ENCODE results near the gene NUP85.
A peak's percentile ranks its signal among the peaks of the same experiment; 100 is the strongest.
"Not testable (repeated sequence)": the region's sequence is repeated elsewhere in the genome, so short reads cannot be mapped to it uniquely, and the experiment has no call there.

Gene NUP85

DNA sequence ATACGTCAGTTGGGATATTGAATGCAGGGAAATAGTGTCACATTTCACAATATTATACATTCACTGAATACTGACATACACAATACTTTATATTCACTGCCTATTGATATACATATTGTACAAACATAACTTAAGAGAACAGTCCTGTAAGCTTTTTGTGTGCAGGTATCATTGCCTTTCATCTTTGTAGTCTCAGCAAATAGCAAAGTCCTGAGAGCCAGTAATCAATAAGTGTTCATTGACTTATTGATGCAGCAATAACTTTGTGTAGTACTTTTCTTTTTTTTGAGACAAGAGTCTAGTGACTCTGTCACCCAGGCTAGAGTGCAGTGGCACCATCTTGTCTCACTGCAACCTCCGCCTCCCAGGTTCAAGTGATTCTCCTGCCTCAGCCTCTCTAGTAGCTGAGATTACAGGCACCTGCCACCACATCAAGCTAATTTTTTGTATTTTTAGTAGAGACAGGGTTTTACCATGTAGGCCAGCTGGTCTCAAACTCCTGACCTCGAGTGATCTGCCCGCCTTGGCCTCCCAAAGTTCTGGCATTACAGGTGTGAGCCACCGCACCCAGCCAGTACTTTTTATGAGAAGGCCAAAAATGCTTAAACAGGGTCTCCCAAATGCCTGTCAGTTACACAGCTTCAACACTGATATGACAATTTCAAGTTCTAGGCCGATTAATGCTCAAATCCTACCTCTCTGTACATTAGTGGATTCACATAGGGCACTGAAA, 5.4 kb upstream of the NUP85 start:
- DNase-seq (ENCODE audit: low read depth in 2 of 2): no peak

DNA sequence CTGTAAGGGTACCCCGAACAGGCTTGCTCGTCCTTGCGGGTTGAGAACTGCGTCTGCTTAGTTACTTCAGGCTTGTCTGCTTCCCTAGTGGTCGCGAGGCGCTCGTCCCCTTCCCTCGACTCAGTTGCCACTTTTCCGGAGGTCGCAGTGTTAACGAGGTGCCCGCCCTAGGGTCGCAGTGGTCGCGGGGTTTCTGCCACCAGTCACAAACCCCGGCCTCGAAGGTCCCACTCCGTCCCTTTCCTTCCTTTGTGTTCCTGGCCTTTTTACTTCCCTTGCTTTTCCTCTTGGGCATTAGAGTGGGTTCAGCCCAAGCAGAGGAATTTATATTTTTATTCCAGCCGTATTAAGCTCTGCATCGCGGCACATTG, 299 bp downstream of the NUP85 start:
- DNase-seq (ENCODE audit: low read depth in 2 of 2): no peak

DNA sequence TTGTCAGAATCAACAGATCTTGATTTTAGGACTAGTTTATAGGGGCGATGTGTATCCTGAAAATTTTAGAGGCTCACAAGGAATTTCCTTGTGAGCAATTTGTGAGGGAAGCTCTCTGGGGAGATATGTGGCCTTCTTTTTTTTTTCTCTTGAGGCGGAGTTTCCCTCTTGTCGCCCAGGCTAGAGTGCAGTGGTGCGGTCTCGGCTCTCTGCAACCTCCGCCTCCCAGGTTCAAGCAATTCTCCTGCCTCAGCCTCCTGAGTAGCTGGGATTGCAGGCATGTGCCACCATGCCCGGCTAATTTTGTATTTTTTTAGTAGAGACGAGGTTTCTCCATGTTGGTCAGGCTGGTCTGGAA, 1.6 kb downstream of the NUP85 start:
- not testable (repeated sequence) for DNase-seq (ENCODE audit: low read depth in 2 of 2)

DNA sequence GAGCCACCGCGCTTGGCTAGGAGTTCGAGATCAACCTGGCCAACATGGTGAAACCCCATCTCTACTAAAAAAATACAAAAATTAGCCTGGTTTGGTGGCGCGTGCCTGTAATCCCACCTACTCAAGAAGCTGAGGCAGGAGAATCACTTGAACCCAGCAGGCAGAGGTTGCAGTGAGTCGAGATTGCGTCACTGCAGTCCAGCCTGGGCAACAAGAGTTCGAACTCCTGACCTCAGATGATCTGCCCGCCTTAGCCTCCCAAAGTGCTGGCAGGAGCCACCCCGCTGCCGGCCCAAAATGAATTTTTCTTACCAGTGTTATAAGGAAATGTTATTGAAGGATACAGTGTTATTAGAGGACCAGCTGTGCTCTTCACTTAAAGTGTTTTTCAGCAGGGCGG, 2.3 kb downstream of the NUP85 start:
- no peak for DNase-seq (ENCODE audit: low read depth in 2 of 2)

DNA sequence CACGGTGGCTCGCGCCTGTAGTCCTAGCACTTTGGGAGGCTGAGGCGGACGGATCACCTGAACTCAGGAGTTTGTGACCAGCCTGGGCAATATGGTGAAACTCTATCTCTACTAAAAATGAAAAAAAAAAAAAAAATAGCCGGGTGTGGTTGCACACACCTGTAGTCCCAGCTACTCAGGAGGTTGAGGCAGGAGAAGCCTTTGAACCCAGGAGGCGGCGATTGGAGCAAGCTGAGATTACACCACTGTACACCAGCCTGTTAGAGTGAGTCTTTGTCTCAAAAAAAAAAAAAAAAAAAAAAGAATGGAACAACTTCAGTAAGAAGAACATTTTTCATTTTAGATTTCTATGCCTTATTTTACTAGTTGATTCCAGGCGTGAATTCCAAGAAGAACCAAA, 2.7 kb downstream of the NUP85 start:
- no peak for DNase-seq (ENCODE audit: low read depth in 2 of 2)

DNA sequence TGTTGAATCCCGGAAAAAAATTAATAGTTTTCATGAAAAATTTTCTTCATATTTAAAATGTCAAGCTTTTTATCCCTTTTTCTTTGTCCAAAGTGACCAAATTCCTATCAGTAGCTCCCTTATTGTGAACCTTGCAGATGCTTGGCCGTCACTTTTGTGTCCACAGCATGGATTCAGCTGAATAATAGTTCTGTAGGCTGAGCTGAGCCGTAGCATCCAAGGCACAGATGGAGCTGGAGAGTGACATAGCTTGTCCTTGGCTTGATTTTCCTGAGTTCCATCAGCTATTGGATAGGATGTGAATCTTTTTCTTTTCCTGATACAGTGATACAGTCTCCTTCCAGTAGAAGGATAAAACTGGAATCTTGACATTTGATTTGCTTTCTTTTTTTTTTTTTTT, 3.6 kb downstream of the NUP85 start:
- DNase-seq (ENCODE audit: low read depth in 2 of 2): no peak

DNA sequence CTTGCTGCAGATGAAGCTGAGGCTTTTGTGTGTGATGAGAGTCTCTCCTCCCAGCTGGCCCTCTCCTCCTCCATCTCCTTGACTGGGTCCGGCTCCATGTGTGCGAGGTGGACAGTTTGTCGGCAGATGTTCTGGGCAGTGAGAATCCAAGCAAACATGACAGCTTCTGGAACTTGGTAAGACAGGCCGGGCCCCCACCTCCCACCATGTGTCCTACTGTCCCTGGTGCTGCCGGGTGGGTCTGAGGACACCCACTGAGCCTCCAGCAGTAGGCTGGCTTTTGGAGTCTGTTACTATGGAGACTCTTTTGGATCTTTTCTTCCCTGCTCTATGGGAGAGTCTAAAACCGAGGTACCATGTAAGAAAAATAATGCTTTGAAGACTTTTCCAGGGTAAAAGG, 12.7 kb downstream of the NUP85 start:
- no peak for DNase-seq (ENCODE audit: low read depth in 2 of 2)

DNA sequence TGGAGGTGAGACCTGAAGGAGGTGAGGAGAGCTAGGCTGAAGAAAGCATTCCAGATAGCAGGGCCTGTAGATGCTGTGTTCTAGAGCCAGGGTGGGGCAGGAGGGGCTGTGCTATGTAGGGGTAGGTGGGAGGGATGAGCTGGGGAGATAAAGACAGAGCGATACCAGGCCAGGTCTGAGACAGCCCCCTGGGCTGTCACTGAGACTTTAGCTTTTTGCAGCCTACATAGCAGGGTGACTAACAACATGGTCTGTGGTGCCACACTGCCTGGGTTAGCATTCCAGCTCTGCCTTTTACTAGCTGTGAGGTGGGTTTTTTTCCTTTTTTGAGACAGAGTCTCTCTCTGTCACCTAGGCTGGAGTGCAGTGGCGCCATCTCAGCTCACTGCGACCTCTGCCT, 14.3 kb downstream of the NUP85 start:
- DNase-seq (ENCODE audit: low read depth in 2 of 2): no peak

DNA sequence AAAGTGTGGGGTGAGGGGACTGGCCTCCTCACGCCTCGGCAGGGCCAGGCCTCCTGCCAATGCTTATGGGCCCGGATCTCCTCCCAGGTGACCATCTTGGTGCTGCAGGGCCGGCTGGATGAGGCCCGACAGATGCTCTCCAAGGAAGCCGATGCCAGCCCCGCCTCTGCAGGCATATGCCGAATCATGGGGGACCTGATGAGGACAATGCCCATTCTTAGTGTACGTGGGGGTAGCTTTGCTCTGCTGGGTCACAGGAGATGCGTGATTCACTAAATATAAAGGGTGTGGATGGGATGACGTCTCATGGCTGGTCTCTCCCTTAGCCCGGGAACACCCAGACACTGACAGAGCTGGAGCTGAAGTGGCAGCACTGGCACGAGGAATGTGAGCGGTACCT, 19.5 kb downstream of the NUP85 start:
- DNase-seq (ENCODE audit: low read depth in 2 of 2): no peak

DNA sequence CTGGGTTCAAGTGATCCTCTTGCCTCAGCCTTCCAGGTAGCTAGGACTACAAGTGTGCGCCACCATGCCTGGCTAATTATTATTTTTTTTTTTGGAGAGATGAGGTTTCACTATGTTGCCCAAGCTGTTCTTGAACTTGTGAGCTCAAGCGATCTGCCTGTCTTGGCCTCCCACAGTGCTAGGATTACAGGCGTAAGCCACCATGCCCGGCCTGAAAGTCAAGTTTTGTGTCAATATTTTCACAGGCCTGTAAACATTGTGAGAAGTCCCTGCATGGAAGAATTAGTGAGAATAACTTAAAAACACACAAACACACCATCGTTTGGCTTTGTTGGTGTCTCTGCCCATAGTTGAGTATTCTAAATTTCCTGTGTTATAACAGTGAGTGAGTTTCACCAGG, 22.2 kb downstream of the NUP85 start:
- DNase-seq (ENCODE audit: low read depth in 2 of 2): no peak

DNA sequence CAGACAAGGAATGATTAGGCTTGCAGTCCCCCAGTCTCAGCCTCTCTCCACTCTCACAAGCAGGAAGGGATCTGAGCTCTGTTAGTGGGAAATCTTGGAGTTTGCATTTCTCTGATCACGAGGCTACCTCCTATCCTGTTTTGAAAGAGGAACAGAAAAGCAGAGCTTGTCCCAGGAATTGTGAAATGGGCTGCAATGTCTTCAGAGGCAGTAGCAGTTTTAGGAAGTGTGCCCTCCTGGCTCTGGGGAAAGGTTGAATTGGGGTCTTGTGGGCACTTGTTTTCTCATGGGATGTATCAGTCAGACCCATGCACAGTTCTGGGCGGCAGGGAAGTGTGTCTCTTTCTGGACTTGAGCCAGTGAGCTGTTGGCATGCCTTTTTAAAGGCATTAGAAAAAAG, 22.8 kb downstream of the NUP85 start:
- no peak for DNase-seq (ENCODE audit: low read depth in 2 of 2)

DNA sequence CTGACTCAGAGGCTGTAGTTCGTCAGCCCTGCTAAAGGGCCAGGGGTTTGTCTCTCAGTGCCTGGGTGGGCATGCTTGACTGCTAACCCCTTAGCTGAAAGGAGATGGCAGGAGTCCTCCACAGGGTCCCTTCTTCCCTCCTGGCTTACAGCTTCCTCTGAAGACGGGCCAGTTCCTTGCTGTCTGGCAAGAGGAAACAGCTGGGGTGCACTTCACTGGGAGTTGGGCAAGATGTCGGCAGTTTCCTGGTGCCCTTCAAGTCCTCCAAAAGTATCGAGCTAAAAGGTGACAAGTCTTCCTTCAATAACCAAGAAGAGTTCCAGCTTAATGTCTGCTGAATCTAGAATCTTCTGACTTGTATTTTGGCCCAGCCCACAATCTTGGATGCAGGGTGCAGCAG, 23.4 kb downstream of the NUP85 start:
- DNase-seq (ENCODE audit: low read depth in 2 of 2): no peak

DNA sequence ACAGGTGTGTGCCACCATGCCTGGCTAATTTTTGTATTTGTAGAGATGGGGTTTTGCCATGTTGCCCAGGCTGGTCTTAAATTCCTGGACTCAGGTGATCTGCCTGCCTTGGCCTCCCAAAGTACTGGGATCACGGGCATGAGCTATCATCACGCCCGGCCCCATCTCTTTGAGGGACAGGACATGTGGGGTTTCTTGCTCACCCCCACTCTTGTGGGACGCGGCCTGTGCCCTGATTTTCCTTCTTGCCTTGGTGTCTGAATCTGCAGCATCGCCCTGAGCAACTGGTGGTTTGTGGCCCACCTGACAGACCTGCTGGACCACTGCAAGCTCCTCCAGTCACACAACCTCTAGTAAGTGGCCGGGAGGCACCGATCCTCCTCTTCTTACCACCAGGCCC, 25.6 kb downstream of the NUP85 start:
- no peak for DNase-seq (ENCODE audit: low read depth in 2 of 2)

DNA sequence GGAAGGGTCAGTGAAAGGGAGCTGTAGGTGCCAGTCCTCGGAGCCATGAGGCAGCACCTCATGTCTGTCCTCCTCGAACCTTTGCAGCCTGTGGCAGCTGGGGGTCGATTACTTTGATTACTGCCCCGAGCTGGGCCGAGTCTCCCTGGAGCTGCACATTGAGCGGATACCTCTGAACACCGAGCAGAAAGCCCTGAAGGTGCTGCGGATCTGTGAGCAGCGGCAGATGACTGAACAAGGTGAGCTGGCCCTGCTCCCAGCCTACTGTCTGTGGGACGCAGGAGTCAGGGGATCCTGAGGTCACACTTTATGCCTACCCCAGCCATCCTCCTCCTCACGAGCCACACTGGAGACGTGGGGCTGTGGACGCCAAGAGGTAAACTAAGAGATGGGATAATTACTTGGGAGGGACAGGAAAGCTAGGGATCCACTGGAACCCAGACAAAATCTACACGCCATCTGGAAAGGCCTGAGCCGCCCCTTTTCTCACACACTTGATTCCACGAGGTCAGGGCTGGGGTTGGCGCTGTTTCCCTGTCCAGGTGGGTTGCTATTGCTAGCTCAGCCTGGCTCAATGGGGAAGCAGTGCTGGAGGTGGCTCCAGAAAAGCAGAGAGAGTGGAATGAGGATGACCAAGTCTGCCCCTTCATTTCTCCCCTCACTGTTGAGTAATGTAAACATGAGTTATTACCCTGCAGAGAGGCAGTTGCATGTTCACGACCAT, 26.4 kb downstream of the NUP85 start:
- DNase-seq (ENCODE audit: low read depth in 2 of 2): no peak

DNA sequence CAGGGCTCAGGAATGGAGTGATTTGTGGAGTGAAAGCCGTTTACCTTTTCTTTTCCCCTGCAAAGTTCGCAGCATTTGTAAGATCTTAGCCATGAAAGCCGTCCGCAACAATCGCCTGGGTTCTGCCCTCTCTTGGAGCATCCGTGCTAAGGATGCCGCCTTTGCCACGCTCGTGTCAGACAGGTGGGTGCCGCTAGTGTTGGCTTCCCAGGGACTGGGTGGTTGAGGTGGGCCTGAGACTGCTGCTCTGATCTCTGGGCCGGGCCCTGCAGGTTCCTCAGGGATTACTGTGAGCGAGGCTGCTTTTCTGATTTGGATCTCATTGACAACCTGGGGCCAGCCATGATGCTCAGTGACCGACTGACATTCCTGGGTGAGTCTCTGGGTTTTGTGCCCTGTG, 27.3 kb downstream of the NUP85 start:
- no peak for DNase-seq (ENCODE audit: low read depth in 2 of 2)

DNA sequence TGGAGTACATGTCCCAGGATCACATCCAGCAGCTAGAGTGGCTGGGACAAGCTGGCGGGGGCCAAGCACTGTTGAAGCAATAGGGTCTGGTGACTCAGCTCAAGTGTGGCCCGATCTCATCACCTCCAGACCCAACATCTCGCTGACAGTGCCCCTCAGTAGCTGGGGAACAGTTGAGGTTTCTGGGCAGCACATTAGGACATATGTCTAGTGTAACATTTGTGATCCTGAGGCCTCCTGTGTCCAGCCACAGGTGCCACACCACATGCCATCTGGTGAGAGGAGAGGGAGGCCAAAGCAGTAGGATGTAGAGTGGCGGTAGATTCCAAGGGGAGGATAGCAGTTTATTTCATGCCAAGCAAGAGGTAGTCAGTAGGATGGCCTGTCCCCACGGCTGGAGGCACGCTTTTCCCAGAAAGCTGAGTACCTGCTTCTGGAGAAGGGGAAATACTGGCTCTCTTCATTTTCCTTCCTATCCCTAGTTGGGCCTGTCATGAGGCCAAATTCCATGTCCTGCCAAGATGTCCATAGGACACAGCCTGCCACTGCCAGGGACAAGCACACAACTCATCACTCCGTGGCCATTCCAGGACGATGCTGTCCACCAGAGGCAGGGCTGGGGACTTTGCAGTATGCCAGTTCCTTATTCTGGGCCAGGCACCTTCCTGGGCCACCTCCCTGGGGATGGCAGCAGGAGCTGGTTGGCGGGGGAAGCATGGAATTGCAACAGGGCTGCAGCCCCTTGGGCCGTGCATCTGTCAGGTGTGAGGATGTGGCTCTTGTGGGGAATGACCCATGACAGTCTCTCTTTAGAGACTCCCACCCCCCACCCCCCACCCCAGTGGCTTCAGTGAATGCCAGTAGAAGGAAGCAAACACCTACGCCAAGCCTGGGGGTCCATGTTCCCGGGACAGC, 31.9 kb downstream of the NUP85 start:
- DNase-seq (ENCODE audit: low read depth in 2 of 2): no peak

DNA sequence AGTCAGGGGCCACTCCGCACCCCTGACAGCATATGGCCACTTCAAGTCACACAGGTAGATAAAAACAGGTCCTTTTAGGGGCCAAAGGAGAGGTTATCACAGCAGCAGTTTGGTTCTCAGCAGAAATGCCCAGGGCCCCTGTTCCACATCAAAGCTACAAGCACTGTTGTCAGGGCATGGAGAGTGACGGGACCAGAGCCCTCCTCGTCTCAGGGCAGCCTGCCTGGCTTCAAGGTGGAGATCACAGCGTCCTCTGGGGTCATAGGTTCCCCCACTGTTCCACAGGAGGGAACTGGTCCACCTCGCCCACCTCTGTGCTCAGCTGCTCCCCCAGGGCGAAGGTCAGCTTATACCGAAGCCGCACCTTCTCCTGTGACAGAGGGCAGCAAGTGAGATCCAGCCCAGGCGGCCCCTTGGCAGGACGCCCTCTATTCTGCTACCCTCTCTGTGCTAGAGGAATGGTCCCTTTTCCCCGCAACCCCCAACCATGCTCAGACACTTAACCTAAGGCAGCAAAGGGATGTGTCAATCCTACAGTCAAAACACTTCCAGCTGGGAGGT, 32.6 kb downstream of the NUP85 start:
- no peak for DNase-seq (ENCODE audit: low read depth in 2 of 2)

DNA sequence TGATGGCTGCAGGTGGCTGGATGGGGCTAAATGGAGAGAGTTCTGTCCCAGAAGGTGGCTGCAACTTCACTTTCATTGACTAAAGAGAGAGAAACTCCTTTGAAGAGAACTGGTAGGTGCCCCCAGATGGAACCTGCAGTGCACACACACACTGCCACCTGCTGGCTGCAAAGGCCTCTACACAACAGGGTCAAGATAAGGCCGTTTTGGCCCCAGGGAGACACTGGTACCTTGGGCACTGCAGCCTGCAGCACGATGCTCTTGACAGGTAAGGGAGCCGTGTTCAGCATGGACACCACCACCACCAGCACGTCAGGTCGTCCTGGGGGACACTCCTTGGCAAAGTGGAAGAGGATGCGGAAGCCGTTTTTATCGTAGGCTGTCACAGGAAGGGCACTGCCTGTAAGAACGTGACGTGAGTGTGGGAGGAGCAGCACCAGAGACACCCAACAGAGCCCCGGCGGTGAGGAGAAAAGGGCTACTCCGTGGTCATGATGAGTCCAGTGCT, 33.3 kb downstream of the NUP85 start:
- DNase-seq (ENCODE audit: low read depth in 2 of 2): peak in 1 of 2 donors; percentile 36

DNA sequence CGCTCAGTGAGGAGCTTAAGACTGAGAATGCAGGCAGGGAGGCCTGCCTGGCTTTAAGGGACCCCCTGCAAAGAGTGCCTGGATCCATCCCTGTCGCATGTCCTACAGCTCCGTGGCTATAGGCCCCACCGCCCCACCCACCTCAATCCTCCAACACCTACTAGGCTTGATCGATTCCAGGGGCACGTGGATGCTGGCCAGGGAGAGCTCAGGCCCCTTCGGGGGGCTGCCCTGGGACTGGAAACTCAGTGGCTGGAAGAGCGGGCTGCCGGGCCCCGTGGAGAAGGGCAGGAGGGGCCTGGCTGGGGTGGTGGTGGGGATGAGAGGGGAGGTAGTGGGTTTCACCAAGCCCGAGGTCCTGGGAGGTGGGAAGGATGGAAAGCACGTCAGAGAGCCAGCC, 33.7 kb downstream of the NUP85 start:
- DNase-seq (ENCODE audit: low read depth in 2 of 2): no peak

DNA sequence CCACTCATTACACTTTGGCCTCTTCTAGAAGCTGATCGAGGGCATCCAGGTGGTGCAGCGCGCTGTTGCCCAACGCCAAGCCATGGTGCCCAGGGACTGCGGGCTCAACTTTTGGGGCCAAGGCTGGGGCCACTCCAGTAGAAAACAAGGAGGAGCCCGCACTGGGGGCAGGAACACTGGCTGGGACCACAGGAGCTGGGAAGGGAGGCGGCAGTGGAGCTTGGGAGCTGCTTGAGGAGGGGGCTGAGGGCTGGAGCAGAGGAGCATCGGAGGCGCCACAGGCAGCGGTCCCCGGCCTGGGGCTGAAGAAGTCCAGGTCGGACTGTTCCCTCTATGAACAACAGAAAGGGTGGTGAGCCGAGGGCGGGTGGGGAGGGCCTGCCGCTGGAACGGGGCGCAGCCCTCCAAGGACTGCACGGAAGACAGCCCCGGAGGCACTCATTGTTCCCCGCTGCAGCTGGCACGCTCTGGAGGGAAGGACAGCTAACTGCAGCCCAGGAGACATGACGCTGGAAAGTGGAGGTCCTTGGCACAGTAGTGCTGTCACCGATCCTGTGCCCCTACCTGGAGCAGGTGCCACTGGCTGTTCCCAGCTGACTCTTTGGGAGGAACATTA, 34.4 kb downstream of the NUP85 start:
- DNase-seq (ENCODE audit: low read depth in 2 of 2): no peak

DNA sequence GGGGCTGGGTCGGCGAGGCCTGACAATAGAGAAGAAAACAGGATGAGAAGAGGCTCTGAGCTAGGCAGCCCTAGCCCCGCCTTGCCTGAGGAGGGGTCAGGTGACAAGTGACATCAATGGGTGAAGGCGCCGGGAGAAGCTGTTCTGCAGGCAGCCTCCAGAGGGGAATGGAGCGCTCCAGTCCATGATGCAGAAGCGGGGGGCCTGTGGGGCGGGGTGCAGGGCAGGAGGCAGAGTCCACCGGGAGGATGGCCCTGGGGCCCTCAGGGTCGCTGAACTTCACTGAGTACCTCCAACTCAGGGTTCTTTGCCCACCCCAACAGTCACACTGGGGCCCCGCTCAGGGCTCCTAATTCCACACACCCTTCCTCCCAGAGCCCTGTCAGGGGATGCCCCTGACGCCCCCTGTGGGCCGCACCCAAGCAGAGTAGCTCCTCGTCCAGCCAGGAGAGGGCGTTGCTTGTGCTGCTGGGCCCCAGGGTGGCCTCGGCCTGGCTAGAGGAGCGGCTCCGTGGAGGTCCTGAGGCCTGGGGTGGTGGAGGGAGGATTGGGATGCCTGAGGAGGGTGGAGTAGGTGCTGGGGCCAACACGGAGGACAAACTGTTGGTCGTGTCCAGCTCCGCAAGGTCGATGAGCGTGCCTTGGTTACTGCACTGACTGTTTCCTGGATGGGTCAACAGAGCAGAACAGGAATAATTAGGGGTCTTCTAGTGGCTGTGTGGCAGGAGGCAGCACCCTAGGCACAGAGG, 35.1 kb downstream of the NUP85 start:
- DNase-seq (ENCODE audit: low read depth in 2 of 2): no peak
